Nucleus accumbens (tissue), 56 donors: Measurements from ENCODE around the gene SERINC2.
"Not testable (repeated sequence)": the region's sequence is repeated elsewhere in the genome, so short reads cannot be mapped to it uniquely, and the experiment has no call there.

Experiments
- DNase-seq, 56 donors: peaks; one replicate each; lab custom pipeline; 2025; lab: John Stamatoyannopoulos, UW

The SERINC2 gene

GRCh38 chr1:31453384-31454079, 40.5 kb downstream of the SERINC2 start:
- DNase-seq, result no peak

GRCh38 chr1:31458287-31458896, 45.4 kb downstream of the SERINC2 start:
- no peak for DNase-seq

- DNase-seq, result no peak
Measured at GRCh38 chr1:31460027-31460426, 47.0 kb downstream of the SERINC2 start.

DNA sequence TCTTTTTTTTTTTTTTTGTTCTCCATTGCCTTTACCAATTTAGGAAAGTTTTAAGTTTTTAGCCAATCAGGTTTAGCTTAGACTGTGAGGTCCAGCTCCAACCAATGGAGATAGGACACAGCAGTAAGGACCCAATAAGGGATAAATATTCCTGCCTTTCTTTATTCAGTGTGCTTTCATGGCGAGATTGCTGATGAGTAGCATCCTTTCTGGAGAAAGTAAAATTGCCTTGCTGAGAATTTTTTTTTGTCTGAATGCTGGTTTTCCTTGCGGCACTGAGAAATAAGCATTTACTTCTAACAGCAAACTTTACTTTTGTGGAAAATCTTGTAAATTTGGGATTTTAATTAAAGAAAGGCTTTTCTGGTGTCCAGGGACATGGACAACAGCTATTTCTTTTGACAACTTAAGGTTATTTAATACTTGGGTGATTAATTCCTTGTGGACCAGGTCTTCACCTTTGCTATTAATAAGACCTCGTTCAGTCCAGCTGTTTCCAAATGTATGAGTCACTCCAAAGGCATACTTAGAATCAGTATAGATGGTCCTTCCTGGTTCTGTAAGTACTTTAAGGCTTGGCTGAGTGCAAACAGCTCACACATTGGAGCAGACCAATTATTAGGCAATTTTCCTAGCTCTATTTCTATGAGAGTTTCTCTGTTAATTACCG, 54.1 kb downstream of the SERINC2 start:
- no peak for DNase-seq

DNA sequence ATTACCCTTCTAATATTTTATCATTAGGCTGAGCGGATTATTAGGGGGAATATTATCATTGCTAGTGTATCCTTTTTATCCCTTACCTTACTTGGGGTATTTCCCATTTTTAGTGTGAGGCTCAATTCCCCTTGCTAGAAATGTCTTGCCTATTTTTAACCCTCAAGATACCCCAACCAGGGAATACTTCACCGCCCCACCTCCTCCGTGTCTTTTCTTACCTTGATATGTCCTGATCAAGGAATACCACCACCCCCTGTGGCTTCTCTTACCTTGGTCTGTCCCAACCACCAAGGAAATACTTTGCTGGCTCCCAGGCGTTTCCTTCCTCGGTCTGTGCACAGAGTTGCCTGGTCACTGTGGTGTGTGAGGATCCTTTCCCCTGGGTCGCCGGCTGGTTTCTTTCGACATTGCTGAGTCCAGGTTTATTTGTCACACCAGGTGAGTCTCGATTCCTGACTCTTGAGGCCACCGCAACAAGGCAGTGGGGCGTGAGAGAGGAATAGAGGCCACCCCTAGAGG, 57.8 kb downstream of the SERINC2 start:
- no peak for DNase-seq

DNA sequence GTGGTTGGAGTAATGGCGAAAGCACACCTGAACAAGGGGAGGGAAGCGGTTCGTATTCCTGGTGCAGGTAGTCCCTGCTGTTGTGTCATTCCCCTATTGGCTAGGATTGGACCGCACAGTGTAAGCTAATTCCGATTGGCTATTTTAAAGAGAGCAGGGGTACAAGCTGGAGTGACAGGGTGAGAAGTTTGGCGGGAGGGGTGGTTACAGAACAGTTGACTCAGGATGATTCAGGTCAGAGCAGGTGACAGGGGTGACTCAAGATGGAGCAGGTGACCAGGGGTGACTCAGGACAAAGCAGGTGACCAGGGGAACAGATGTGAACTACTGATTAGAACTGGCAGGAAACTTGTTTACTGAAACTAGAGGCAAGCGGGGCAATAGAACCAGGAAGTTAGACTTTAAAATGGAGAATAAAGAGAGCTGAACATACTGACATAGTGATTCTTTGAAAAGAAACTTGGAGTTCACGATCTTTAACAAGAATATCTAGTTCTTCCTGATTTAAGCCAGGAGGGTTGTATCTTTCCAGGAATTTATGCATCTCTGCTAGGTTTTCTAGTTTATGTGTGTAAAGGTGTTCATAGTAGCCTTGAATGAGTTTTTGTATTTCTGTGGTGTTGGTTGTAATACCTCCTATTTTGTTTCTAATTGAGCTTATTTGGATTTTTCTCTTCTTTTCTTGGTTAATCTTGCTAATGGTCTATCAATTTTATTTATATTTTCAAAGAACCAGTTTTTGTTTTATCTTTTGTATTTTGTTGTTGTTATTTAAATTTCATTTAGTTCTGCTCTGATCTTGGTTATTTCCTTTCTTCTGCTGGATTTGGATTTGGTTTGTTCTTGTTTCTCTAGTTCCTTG, 58.7 kb downstream of the SERINC2 start:
- not testable (repeated sequence) for DNase-seq

GRCh38 chr1:31472314-31472651, 59.3 kb downstream of the SERINC2 start:
- not testable (repeated sequence) for DNase-seq

- not testable (repeated sequence) for DNase-seq
Measured at GRCh38 chr1:31472673-31473072, 59.7 kb downstream of the SERINC2 start.

DNA sequence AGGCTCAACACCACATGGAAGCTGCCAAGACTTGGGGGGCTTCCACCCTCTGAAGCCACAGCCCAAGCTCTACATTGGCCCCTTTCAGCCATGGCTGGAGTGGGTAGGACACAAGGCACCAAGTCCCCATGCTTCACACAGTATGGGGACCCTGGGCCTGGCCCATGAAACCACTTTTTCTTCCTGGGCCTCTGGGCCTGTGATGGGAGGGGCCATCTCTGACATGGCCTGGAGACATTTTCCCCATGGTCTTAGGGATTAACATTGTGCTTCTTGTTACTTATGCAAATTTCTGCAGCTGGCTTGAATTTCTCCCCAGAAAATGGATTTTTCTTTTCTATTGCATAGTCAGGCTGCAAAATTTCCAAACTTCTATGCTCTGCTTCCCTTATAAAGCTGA, 60.5 kb downstream of the SERINC2 start:
- DNase-seq, result not testable (repeated sequence)

GRCh38 chr1:31474567-31474966, 61.6 kb downstream of the SERINC2 start:
- DNase-seq, result not testable (repeated sequence)

- no peak for DNase-seq
Measured at GRCh38 chr1:31476891-31477846, 64.2 kb downstream of the SERINC2 start.

GRCh38 chr1:31478167-31478566, 65.2 kb downstream of the SERINC2 start:
- no peak for DNase-seq

DNA sequence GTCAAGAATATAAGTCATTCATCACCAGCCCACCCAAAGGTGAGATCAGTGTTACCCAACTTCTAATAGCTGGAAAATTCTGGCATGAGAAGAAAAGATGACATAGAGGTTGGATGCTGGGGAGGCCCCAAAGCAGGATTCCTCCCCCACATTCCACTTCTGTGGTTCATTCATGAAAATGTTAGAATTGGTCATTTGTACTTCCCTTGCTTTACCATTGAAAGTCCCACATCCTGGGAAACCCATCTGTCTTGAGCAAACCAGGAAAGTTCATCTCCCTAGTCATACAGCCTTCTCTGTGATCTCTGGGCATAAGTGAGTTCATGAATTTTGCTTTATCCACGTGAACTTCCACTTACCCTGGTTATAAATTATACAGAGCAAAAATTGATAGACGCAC, 66.8 kb downstream of the SERINC2 start:
- no peak for DNase-seq

DNA sequence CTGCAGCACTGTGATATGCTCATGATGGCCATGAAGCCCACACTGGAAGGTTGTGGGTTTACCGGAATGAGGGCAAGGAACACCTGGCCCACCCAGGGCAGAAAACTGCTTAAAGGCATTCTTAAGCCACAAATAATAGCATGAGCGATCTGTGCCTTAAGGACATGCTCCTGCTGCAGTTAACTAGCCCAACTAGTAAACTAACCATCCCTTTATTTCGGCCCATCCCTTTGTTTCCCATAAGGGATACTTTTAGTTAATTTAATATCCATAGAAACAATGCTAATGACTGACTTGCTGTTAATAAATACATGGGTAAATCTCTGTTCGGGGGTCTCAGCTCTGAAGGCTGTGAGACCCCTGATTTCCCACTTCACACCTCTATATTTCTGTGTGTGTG, 67.4 kb downstream of the SERINC2 start:
- DNase-seq, result not testable (repeated sequence)

GRCh38 chr1:31482482-31483011, 69.5 kb downstream of the SERINC2 start:
- DNase-seq, result no peak

DNA sequence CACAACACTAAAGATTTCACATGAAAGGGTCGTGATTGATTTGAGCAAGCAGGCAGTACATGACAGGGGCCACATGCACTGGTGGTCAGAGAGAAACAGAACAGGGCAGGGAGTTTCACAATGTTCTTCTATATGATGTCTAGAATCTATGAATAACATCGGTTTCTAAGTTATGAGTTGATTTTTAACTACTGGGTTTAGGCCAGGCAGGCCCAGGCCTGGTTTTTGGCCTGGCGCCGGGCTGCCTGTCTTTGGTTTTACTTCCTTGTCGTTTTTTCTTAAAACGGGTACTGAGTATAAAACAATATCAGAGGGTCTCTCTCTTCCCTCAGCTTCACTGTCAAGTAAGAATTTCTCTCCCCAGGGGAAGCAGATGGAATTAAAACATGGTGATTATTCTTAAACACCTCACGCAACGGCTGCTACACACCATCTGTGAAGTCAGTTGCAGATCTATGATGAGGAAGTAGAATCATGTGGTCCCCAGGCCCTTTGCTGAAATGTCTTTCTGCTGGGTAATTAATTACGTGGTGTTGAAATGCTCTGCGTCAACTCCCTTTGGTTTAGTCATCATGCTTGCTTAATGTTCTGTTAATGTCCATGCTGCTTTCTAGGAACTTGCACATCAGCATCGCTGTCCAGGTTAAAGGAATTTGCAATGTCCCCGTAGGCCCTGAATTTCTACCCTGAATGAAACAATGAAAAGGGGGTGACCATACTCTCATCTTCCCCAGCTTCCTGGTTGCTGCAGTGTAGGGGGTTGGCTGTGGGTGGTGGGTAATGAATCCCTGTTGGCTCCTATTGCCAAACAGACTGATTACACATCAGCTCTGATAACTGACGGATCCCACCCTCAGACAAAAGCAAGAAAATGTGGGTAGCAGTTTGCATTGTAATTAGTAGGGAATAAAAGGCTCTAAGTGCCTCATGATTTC, 70.3 kb downstream of the SERINC2 start:
- DNase-seq, result peak in 1 of 56 donors; percentile 6
